ENCODE data around the gene CLCN1. TPM values are rescaled to one million over a fixed set of nuclear protein-coding genes. Genes with fewer than 3 reads are reported as not detected.

CLCN1 gene
- total RNA-seq, 4 donors from 2014 or later = not detected

DNA sequence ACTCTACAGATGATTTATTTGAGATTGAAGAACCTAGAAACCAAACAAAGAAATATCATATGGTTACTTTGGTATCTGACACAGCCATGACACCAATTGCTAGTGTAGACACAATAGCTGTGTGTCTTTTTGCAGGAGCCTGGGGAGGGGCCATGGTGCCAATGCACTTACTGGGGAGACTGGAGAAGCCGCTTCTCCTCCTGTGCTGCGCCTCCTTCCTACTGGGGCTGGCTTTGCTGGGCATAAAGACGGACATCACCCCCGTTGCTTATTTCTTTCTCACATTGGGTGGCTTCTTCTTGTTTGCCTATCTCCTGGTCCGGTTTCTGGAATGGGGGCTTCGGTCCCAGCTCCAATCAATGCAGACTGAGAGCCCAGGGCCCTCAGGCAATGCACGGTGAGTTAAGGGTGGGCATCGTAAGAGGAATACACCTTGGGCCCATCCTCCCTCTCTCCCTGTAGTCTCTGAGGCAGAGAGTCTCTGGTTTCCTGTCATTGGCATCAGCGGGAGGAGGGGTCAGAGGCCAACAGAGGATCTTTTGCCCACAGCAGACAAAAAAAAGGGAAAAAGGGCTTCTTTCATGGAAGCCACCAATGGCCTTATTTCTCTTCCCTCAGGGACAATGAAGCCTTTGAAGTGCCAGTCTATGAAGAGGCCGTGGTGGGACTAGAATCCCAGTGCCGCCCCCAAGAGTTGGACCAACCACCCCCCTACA is 29.9 kb upstream of the CLCN1 start:
- Histone ChIP-seq H3K27ac (replicated peaks in 1 of 4) (no peak overlapping the region), H3K4me3 (no peak overlapping the region), H3K9me3 (no peaks in the 10 kb centered on the region), H3K36me3 (no peaks in the 10 kb centered on the region), H3K4me1 (peaks cover 27 to 38% (median 29%) of the 10 kb centered on the region in 4 donors), H3K27me3 (no peaks in the 10 kb centered on the region)
- DNase-seq (ENCODE audit: extremely low spot score) = no peak
- 98% methylated on average over 9 of the region's 11 CpGs for WGBS
- intact Hi-C loops (cut with DNase I) = no loop called here
- TF ChIP-seq POLR2A (IDR thresholded peaks at IDR 0.05; ENCODE audit: low read depth) (no peak), EP300 (IDR thresholded peaks at IDR 0.05) (no peak), POLR2AphosphoS5 (IDR thresholded peaks at IDR 0.05) (no peak), CTCF (IDR thresholded peaks at IDR 0.05) (no peak)

- DNase-seq (ENCODE audit: extremely low spot score) = no peak
- TF ChIP-seq POLR2A (IDR thresholded peaks at IDR 0.05; ENCODE audit: low read depth) (no peak), EP300 (IDR thresholded peaks at IDR 0.05) (no peak), CTCF (IDR thresholded peaks at IDR 0.05) (no peak), POLR2AphosphoS5 (IDR thresholded peaks at IDR 0.05) (no peak)
- WGBS = 78% methylated on average over 5 of the region's 6 CpGs
- peaks cover 27 to 42% (median 34%) of the 10 kb centered on the region in 4 donors for H3K4me1 ChIP-seq
- H3K27me3 ChIP-seq = no peaks in the 10 kb centered on the region
- H3K4me3 ChIP-seq = no peak overlapping the region
- no peak overlapping the region for H3K27ac ChIP-seq (replicated peaks in 1 of 4)
- H3K9me3 ChIP-seq = no peaks in the 10 kb centered on the region
- peaks cover 0 to 2% (median 0%) of the 10 kb centered on the region in 4 donors for H3K36me3 ChIP-seq
- intact Hi-C loops (cut with DNase I) = no loop called here
Measured at GRCh38 chr7:143286522-143286890, 29.4 kb upstream of the CLCN1 start.

DNA sequence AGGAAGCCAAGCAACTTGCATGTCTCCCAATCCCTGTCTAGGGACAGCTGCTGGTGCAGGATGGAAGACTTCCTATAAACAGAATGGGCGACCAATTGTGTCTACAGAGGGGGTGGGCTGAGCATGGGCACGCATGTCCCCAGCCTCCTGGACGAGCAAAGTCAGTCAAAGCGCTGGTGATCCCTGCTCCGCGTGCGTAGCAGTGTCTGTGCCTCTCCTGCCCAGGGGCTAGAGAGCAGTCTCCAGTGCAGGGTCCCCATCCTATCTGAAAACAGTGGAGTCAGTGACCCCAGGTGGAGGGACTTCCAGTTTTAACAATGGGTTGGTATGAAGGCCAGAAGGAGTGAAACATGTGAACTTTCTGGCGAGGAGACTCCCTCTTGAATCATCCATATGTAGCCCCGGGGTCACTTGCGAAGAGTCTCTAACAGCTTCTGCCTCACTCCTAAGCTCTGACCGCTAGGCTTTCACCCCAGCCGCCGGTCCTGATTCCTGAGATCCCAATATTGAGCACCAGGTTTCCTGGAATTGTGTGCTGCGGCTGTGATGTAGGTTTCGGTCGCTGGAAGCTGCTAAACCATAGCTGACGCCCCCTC is 28.5 kb upstream of the CLCN1 start:
- intact Hi-C loops (cut with DNase I) = no loop called here
- Histone ChIP-seq H3K4me1 (peaks cover 27 to 42% (median 34%) of the 10 kb centered on the region in 4 donors), H3K36me3 (peaks cover 4 to 12% (median 7%) of the 10 kb centered on the region in 4 donors), H3K9me3 (no peaks in the 10 kb centered on the region), H3K27ac (replicated peaks in 1 of 4) (peak overlapping the region; percentile 87 to 95 (median 90)), H3K27me3 (no peaks in the 10 kb centered on the region), H3K4me3 (peak overlapping the region; percentile 81 to 97 (median 90))
- DNase-seq (ENCODE audit: extremely low spot score) = no peak
- TF ChIP-seq CTCF (IDR thresholded peaks at IDR 0.05) (no peak), EP300 (IDR thresholded peaks at IDR 0.05) (no peak), POLR2A (IDR thresholded peaks at IDR 0.05; ENCODE audit: low read depth) (no peak), POLR2AphosphoS5 (IDR thresholded peaks at IDR 0.05) (no peak)
- 77% methylated on average over 5 of the region's 17 CpGs for WGBS

DNA sequence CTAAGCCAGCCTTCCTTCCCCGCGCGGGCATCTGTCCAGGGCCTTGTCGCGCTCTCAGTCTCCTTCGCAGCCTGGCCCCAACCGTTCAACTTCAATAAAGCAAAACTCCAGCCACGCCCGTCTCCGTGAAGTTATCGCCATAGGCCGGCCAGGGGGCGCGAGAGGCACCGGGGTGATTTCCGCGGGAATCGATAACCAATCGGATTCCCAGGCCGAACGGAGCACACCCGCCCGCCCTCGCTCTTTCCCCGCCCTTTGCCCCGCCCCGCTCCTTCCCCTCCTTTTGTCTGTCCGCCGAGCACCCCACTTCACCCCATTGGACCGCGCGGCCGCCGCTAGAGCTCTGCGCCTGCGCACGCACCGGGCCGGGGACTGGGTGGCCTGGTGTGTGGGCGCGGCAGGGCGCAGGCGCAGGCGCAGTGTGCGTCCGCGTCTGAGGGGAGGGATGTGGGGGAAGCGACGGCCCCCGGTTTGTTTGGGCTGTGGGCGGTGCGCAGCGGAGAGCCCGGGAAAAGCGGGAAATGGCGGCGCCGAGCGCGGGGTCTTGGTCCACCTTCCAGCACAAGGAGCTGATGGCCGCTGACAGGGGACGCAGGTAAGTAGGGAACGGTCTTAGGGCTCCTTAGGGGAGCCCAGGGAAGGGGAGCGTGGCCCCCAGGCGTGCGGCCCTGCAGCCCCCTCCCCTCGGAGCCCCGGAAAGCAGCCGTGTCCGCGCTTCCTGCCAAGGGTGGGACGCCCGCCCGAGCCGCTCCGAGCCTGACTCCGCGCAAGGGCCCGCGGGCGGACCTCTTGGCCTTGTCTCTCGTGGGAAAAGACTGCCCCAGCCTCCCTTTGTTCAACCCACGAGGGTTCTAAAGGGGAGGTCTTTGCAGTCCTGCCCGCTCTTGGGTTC is 27.7 kb upstream of the CLCN1 start, which contains the start of gene CASP2:
TSS of gene CASP2 (plus strand) at position 417 of the 892 bp plus-strand sequence. CDS start at position 522, 105 bp downstream.
- H3K4me1 ChIP-seq = peaks cover 27 to 42% (median 34%) of the 10 kb centered on the region in 4 donors
- no peak for TF ChIP-seq EP300 (IDR thresholded peaks at IDR 0.05)
- peak; percentile 83 to 87 for TF ChIP-seq POLR2AphosphoS5 (IDR thresholded peaks at IDR 0.05)
- TF ChIP-seq CTCF (IDR thresholded peaks at IDR 0.05) = peak; percentile 29 to 52 (median 30)
- peak; percentile 19 for TF ChIP-seq POLR2A (IDR thresholded peaks at IDR 0.05; ENCODE audit: low read depth)

More for the DNA sequence above, 27.7 kb upstream of the CLCN1 start, which contains the start of gene CASP2:
- Histone ChIP-seq H3K4me3 (peak within 1 kb of the TSS; percentile 81 to 97 (median 90)), H3K27ac (replicated peaks in 1 of 4) (peak within 1 kb of the TSS; percentile 87 to 95 (median 90)), H3K27me3 (no peaks in the 10 kb centered on the region), H3K9me3 (no peaks in the 10 kb centered on the region), H3K36me3 (peaks cover 11 to 19% (median 14%) of the 10 kb centered on the region in 4 donors)
- peak; percentile 99 for DNase-seq (ENCODE audit: extremely low spot score)
- 6% methylated on average over 29 of the region's 84 CpGs for WGBS
- intact Hi-C loops (cut with DNase I) = loop anchor here (2.0 kb wide), 1 partner anchor 25 kb away; the partner anchor contains the start of gene GSTK1

Data from esophagus muscularis mucosa (tissue), 4 donors.